HUES64 (cell line): ENCODE data around the gene EIF1AD.
A peak's percentile ranks its signal among the peaks of the same experiment; 100 is the strongest.

Experiments
- H3K27ac ChIP-seq: 2 replicates; pipeline ENCODE4 v1.7.0; 2013; ENCODE audit warnings: low read depth, low read length, inconsistent platforms
- H3K27me3 ChIP-seq: 2 replicates; pipeline ENCODE4 v1.6.1; 2013; ENCODE audit warnings: mild to moderate bottlenecking, low read length; ENCODE audit not compliant: insufficient read depth
- H3K36me3 ChIP-seq: 2 replicates; pipeline ENCODE4 v1.6.1; 2013; ENCODE audit warnings: mild to moderate bottlenecking, low read length; ENCODE audit not compliant: insufficient read depth
- H3K4me1 ChIP-seq: 2 replicates; pipeline ENCODE4 v1.6.1; 2013; ENCODE audit warnings: mild to moderate bottlenecking, low read length, moderate library complexity; ENCODE audit not compliant: insufficient read depth
- H3K4me3 ChIP-seq: 2 replicates; pipeline ENCODE4 v1.5.1; 2013; ENCODE audit warnings: mild to moderate bottlenecking, low read length, moderate library complexity
- H3K9ac ChIP-seq: 2 replicates; pipeline ENCODE4 v1.6.1; 2013; ENCODE audit warnings: mild to moderate bottlenecking, low read depth, low read length
- H3K9me3 ChIP-seq: 2 replicates; pipeline ENCODE4 v1.6.1; 2013; ENCODE audit warnings: low read depth, low read length; ENCODE audit not compliant: insufficient read depth
- whole genome bisulfite sequencing: fragments of 150-250, 120-280 bp; methylation state at CpG from one replicate; pipeline ENCODE4 v1.1.7; 2013; ENCODE audit warnings: missing lambda C conversion rate; 5-methylcytosine and 5-hydroxymethylcytosine counted together

The EIF1AD gene

GRCh38 chr11:65947133-65947532, 54.8 kb downstream of the EIF1AD start:
- H3K9ac ChIP-seq = peak overlapping the region; percentile 8; the same call in 1 of the 2 replicates
- H3K9me3 ChIP-seq = no peaks in the 10 kb centered on the region
- no peak overlapping the region for H3K27ac ChIP-seq
- H3K27me3 ChIP-seq = no peaks in the 10 kb centered on the region
- 82% methylated on average over 13 of the region's 13 CpGs for WGBS
- H3K4me1 ChIP-seq = peaks cover 9% of the 10 kb centered on the region
- no peak overlapping the region for H3K4me3 ChIP-seq
- no peaks in the 10 kb centered on the region for H3K36me3 ChIP-seq

- Histone ChIP-seq H3K4me3 (no peak overlapping the region; the same call in 1 of the 2 replicates), H3K4me1 (peaks cover 9% of the 10 kb centered on the region), H3K27me3 (no peaks in the 10 kb centered on the region), H3K27ac (peak overlapping the region; percentile 49; the same call in 1 of the 2 replicates), H3K36me3 (no peaks in the 10 kb centered on the region), H3K9me3 (no peaks in the 10 kb centered on the region), H3K9ac (peak overlapping the region; percentile 8; the same call in 1 of the 2 replicates)
- WGBS = 91% methylated on average over 4 of the region's 4 CpGs
Measured at GRCh38 chr11:65946655-65947054, 55.3 kb downstream of the EIF1AD start.
